ENCODE measurements around the gene SORL1-AS1.

The SORL1-AS1 gene

DNA sequence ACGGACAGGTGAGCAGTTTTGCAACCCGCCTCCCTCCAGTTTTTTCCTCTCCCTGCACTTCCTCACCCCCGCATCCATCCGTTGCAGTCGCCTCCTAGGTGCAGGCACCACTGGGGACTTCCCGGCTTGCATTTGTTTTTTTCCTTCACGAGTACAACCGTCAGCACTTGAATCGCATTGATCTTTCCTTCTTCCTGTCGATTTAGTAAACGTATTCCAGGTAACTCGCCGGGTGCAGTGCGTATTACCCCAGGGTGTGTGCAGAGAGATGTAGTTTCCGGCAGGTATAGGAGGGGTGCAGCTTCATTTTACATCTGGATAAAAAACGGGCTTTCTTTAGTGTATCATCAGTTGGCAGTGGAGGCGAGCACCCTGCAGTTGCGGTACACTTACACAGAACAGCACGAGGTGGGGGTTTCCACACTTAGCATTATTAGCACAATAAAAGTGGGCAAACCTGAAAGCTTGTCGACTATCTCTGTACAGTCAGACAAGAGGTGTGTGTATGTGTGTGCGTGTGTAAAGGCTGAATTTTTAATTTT lies at the start of gene SORL1-AS1:
TSS of gene SORL1-AS1 (minus strand) at position 359 of the 542 bp plus-strand sequence.
- H3K27ac Mint-ChIP-seq, result peak within 1 kb of the TSS; percentile 99
- peaks cover 93% of the 10 kb centered on the region for H3K4me1 Mint-ChIP-seq (ENCODE audit: low read depth)
- H3K27me3 Mint-ChIP-seq, result no peaks in the 10 kb centered on the region
- H3K36me3 Mint-ChIP-seq (ENCODE audit: low read depth), result peaks cover 9% of the 10 kb centered on the region
- no peaks in the 10 kb centered on the region for H3K9me3 Mint-ChIP-seq
- peak within 1 kb of the TSS; percentile 98 for H3K4me3 Mint-ChIP-seq

DNA sequence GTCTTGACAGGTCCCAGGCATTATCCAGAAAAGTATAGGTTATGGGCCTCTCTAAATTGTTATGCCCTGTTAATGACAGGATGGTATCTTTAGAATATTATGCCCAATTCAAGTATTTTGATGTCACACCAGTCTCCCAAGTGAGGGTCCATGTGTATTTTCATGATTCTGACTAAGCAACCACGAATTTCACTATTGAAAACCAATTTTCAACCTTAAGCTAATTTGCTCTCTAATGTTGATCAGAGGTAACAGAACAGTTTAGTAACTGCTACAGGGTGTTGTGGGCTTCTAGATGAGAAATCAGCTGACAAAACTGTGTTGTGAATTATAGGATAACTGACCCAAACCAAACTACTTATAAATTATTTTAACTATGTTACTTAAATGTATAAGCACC lies 48.0 kb upstream of the SORL1-AS1 start:
- peaks cover 10% of the 10 kb centered on the region for H3K9me3 Mint-ChIP-seq
- H3K4me1 Mint-ChIP-seq (ENCODE audit: low read depth), result peaks cover 60% of the 10 kb centered on the region
- H3K27ac Mint-ChIP-seq, result peak overlapping the region; percentile 8
- H3K4me3 Mint-ChIP-seq, result no peak overlapping the region
- peaks cover 88% of the 10 kb centered on the region for H3K36me3 Mint-ChIP-seq (ENCODE audit: low read depth)
- no peaks in the 10 kb centered on the region for H3K27me3 Mint-ChIP-seq

GRCh38 chr11:121500275-121500674 lies 47.5 kb upstream of the SORL1-AS1 start:
- Mint-ChIP-seq H3K36me3 (ENCODE audit: low read depth) (peaks cover 87% of the 10 kb centered on the region), H3K27ac (no peak overlapping the region), H3K9me3 (peaks cover 6% of the 10 kb centered on the region), H3K4me3 (no peak overlapping the region), H3K4me1 (ENCODE audit: low read depth) (peaks cover 64% of the 10 kb centered on the region), H3K27me3 (no peaks in the 10 kb centered on the region)

- Mint-ChIP-seq H3K4me1 (ENCODE audit: low read depth) (peaks cover 65% of the 10 kb centered on the region), H3K36me3 (ENCODE audit: low read depth) (peaks cover 78% of the 10 kb centered on the region), H3K4me3 (no peak overlapping the region)
These were observed 46.6 kb upstream of the SORL1-AS1 start for GRCh38 chr11:121499405-121499804.

DNA sequence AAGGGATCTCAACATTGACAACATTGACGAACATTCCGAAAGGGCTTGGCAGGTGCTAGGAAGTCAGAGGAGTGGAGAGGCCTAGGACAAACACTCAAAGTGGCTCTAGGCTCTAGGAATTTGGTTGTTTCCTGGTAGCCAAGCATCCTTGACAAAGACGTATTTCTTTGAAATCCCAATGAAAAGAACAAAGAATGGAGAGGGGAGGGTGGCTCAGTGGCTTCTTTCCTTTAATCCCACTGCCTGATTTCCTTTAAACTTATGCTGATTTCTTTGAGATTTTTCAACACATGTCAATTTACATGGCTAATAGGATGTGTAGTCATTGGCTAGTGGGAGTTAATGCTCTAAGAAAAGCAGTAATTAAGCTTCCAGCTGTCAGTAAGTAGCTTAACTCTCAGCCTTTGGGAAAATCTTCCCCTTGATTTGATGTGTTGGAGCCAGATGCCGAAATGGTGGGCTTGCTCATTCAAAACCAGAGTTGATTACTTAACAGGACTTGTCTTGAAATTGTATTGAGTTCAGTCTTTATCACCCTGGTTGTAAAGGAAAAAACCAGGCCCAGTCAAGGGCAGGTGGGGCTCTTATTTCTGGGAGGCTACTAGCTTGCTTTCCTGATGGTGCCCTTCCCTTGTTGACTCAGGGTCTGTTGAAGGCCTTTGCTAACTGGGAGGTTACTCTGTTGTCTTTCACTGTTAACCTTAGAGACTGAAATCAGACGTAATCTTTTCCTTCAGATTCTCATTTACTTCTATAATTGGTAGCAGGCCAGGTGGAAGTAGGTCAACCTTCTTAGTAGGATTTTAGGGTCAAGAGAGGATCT lies 44.6 kb upstream of the SORL1-AS1 start:
- Mint-ChIP-seq H3K4me3 (no peak overlapping the region), H3K4me1 (ENCODE audit: low read depth) (peaks cover 78% of the 10 kb centered on the region), H3K27ac (no peak overlapping the region), H3K36me3 (ENCODE audit: low read depth) (peaks cover 59% of the 10 kb centered on the region), H3K27me3 (no peaks in the 10 kb centered on the region), H3K9me3 (peaks cover 4% of the 10 kb centered on the region)

More at GRCh38 chr11:121499405-121499804, 46.6 kb upstream of the SORL1-AS1 start:
- Mint-ChIP-seq H3K9me3 (peaks cover 4% of the 10 kb centered on the region), H3K27me3 (no peaks in the 10 kb centered on the region), H3K27ac (no peak overlapping the region)

GRCh38 chr11:121494355-121495099 lies 41.8 kb upstream of the SORL1-AS1 start:
- Mint-ChIP-seq H3K27ac (peak overlapping the region; percentile 89), H3K9me3 (no peaks in the 10 kb centered on the region), H3K36me3 (ENCODE audit: low read depth) (peaks cover 57% of the 10 kb centered on the region), H3K4me3 (peak overlapping the region; percentile 31), H3K4me1 (ENCODE audit: low read depth) (peaks cover 65% of the 10 kb centered on the region), H3K27me3 (no peaks in the 10 kb centered on the region)

DNA sequence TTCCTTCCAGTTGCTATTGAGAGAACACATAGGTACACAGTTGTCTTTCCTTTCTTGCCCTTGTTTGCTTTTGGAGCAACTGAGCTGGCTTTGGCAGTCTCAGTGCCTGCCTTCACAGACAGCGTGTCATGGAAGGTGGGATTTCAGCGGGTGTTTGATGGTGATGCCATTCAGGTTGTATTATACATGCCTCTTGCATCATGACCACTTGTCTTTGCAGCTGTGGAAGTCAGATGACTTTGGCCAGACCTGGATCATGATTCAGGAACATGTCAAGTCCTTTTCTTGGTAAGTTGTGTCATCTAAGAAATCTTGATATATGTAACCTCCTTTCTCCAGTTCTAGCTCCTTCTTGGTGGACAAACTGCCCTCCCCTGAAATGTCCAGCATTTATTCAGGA lies 37.1 kb upstream of the SORL1-AS1 start:
- Mint-ChIP-seq H3K36me3 (ENCODE audit: low read depth) (peaks cover 51% of the 10 kb centered on the region), H3K27me3 (no peaks in the 10 kb centered on the region), H3K9me3 (no peaks in the 10 kb centered on the region), H3K4me1 (ENCODE audit: low read depth) (peaks cover 43% of the 10 kb centered on the region), H3K27ac (peak overlapping the region; percentile 21), H3K4me3 (no peak overlapping the region)

DNA sequence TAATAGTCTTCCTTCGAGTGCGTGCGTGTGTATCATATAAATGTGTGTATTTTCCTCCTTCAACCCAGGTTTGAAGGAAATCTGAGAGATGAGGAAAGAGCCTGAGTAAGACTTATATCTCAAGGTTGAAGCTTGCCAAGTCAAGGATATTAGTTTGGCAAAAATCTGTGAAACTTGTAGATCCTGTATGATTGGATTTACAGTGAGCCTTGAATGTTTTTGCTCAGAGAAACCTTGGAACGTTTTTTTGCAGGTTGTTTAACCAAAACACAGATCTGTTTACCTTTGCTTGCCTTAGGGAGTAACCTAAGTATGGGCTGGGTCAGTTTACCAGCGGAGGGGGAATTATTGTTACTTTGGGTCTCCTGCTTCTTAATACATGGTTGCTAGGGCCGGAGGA lies 35.9 kb upstream of the SORL1-AS1 start:
- no peaks in the 10 kb centered on the region for H3K27me3 Mint-ChIP-seq
- no peak overlapping the region for H3K27ac Mint-ChIP-seq
- no peak overlapping the region for H3K4me3 Mint-ChIP-seq
- H3K9me3 Mint-ChIP-seq, result peaks cover 4% of the 10 kb centered on the region
- peaks cover 61% of the 10 kb centered on the region for H3K36me3 Mint-ChIP-seq (ENCODE audit: low read depth)
- H3K4me1 Mint-ChIP-seq (ENCODE audit: low read depth), result peaks cover 40% of the 10 kb centered on the region

GRCh38 chr11:121488170-121488569 lies 35.4 kb upstream of the SORL1-AS1 start:
- Mint-ChIP-seq H3K4me1 (ENCODE audit: low read depth) (peaks cover 40% of the 10 kb centered on the region), H3K27me3 (no peaks in the 10 kb centered on the region), H3K4me3 (no peak overlapping the region), H3K27ac (peak overlapping the region; percentile 42), H3K9me3 (peaks cover 4% of the 10 kb centered on the region), H3K36me3 (ENCODE audit: low read depth) (peaks cover 63% of the 10 kb centered on the region)

DNA sequence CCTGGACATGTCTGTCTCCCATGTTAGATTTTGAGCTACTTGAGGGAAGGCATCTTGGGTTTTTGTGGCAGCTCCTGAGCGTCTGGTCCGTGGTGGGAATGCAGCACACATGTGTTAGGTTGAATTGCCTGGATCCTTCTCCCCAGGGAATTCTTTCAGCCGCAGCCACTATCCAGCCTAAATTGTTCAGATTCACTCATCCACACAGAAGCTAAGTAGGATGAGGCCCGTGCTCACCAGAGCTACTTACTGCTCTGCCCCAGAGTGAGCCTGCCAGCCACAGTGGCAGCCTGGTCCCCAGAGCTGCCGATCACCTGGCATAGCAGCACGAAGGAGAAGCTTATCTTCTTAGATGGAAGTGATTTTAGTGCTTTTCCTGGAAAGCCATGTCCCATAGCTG lies 34.4 kb upstream of the SORL1-AS1 start:
- peaks cover 63% of the 10 kb centered on the region for H3K36me3 Mint-ChIP-seq (ENCODE audit: low read depth)
- H3K4me3 Mint-ChIP-seq, result no peak overlapping the region
- H3K4me1 Mint-ChIP-seq (ENCODE audit: low read depth), result peaks cover 47% of the 10 kb centered on the region
- peaks cover 4% of the 10 kb centered on the region for H3K9me3 Mint-ChIP-seq
- H3K27me3 Mint-ChIP-seq, result no peaks in the 10 kb centered on the region
- H3K27ac Mint-ChIP-seq, result no peak overlapping the region

GRCh38 chr11:121486054-121486453 lies 33.3 kb upstream of the SORL1-AS1 start:
- peaks cover 4% of the 10 kb centered on the region for H3K9me3 Mint-ChIP-seq
- peaks cover 51% of the 10 kb centered on the region for H3K4me1 Mint-ChIP-seq (ENCODE audit: low read depth)
- H3K27me3 Mint-ChIP-seq, result no peaks in the 10 kb centered on the region
- no peak overlapping the region for H3K4me3 Mint-ChIP-seq
- H3K36me3 Mint-ChIP-seq (ENCODE audit: low read depth), result peaks cover 54% of the 10 kb centered on the region
- H3K27ac Mint-ChIP-seq, result peak overlapping the region; percentile 31

DNA sequence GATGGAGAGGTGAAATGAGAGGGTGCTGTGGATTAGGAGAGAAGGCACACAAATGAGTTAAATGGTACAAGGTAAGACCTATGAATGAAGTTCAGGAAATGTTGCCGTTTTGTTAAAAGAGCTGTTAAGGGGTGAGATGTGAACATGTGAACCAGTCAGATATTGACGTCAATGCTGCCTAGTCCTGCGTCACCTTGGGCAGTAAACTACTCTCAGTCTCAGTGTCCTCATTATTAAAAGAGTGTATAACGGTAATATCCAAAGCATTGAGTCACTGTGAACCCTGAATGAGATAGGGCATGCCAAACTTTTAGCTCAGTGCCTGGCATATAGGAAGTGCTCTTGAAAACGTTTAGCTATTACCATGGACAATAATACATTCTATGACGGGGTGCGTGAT lies 32.4 kb upstream of the SORL1-AS1 start:
- no peak overlapping the region for H3K4me3 Mint-ChIP-seq
- H3K27ac Mint-ChIP-seq, result no peak overlapping the region
- peaks cover 47% of the 10 kb centered on the region for H3K4me1 Mint-ChIP-seq (ENCODE audit: low read depth)
- H3K36me3 Mint-ChIP-seq (ENCODE audit: low read depth), result peaks cover 52% of the 10 kb centered on the region
- H3K9me3 Mint-ChIP-seq, result peaks cover 4% of the 10 kb centered on the region
- no peaks in the 10 kb centered on the region for H3K27me3 Mint-ChIP-seq

GRCh38 chr11:121483805-121484480 lies 31.2 kb upstream of the SORL1-AS1 start:
- Mint-ChIP-seq H3K27me3 (no peaks in the 10 kb centered on the region), H3K9me3 (peaks cover 4% of the 10 kb centered on the region), H3K4me3 (peak overlapping the region; percentile 82), H3K27ac (peak overlapping the region; percentile 95), H3K4me1 (ENCODE audit: low read depth) (peaks cover 47% of the 10 kb centered on the region), H3K36me3 (ENCODE audit: low read depth) (peaks cover 46% of the 10 kb centered on the region)

DNA sequence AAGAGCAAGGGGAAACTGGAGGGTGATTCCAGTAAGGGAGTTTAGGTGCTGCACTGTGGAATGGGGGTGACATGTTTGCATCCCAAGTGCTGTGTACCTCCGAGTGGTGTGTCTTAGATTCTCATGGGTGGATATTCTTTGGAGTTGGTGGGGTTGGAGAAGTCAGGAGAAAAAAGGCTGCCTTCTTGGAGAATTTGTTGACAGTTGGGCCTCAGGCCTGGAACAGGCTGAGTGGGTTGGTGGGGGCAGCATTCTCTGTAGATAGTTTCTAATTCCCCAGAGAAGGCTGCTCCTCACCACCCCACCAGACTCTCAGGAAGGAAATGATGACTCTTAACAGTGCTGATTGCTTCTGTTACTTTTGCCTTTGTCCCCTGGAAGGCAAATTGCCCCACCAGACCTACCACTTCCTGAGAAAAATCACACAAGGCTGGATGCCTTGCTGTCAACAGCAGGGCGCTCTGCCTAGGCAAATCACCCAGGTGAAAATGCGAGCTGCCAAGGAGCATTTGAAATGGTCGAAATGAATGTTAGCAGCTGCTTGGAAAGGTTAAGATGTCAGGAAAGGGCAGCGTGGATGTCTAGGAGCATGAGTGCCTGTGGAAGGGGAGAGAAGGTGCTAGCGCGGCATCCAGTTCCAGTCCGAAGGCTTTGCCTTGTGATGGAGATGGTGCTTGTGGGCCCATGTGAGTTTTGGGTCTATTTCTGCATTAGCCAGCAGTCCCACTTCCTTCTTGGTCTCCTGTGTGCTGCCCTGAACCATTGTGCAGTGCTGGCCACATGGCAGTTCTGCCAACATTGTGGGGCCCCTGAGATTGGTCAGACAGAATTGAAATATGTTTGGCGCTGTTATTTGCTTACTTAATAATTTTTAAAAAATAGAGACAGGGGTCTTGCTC lies 29.7 kb upstream of the SORL1-AS1 start:
- H3K27ac Mint-ChIP-seq, result peak overlapping the region; percentile 95
- H3K36me3 Mint-ChIP-seq (ENCODE audit: low read depth), result peaks cover 48% of the 10 kb centered on the region
- H3K4me3 Mint-ChIP-seq, result peak overlapping the region; percentile 82
- no peaks in the 10 kb centered on the region for H3K27me3 Mint-ChIP-seq
- H3K4me1 Mint-ChIP-seq (ENCODE audit: low read depth), result peaks cover 60% of the 10 kb centered on the region
- H3K9me3 Mint-ChIP-seq, result peaks cover 4% of the 10 kb centered on the region
